ENCODE results near the gene CKB. TPM values are rescaled to one million over a fixed set of nuclear protein-coding genes. Genes with fewer than 3 reads are reported as not detected.

CKB gene
- total and polyA plus RNA-seq, 9 of the 15 experiments (the other 6 are each of a cell fraction or from before 2014, with no cell fraction given): 23.9 to 692 (median 132) TPM

- ATAC-seq (peak; percentile 62), FAIRE-seq (peak; percentile 57), DNase-seq (ENCODE audit: extremely low read depth in 1 of 4, low spot score in 3 of 4) (peak in 2 of 4 experiments; percentile 51 to 57)
- no peaks in the 10 kb centered on the region for H3K27me3 ChIP-seq (ENCODE audit: control insufficient read depth in 2 of 2, insufficient read depth in 2 of 2, low read length in 2 of 2)
- peak overlapping the region; percentile 96 for H3K27ac ChIP-seq (ENCODE audit: extremely low read depth, low read depth, low read length)
- peaks cover 3 to 5% of the 10 kb centered on the region in 2 experiments; a peak in 3 of 5 replicates for H3K4me1 ChIP-seq (replicated peaks in 1 of 2; ENCODE audit: control insufficient read depth in 2 of 2, insufficient read depth in 2 of 2, low read length in 2 of 2)
- ChIA-PET POLR2A (interaction anchor here (0.5 to 1.2 kb wide), 7 partner anchors 12 to 360 kb away, joined by 3 to 4 read pairs (median 3); partner anchors contain the start of gene TRMT61A), CTCF (ENCODE audit: low intra/inter-chr PET ratio) (interaction anchor here (0.7 kb wide), 1 partner anchor 1911 kb away, joined by 3 read pairs; no protein-coding TSS in a partner anchor)
- peaks cover 20% of the 10 kb centered on the region; the same call in 1 of the 2 replicates for H4K20me1 ChIP-seq (replicated peaks; ENCODE audit: control insufficient read depth, insufficient read depth, low read length)
- H3K79me2 ChIP-seq (ENCODE audit: control insufficient read depth, insufficient read depth, low read length): peaks cover 77% of the 10 kb centered on the region
- in situ Hi-C loops (cut with MboI) (no loop called here), intact Hi-C loops (cut with micrococcal nuclease) (loop anchor here (5.0 kb wide), 1 partner anchor 44 kb away; no protein-coding TSS in a partner anchor)
- H3K4me2 ChIP-seq (ENCODE audit: insufficient read depth, low read length): peak overlapping the region; percentile 82
- TF ChIP-seq TEAD1 (CRISPR knock-in tag; IDR thresholded peaks at IDR 0.05) (0 out of 4 replicates have a peak, but pooled peaks of 1 of the 2 experiments have one; percentile 38), SPI1 (IDR thresholded peaks at IDR 0.05; ENCODE audit: borderline replicate concordance, low read depth, low read length) (peak; percentile 36; the same call in 1 of the 2 replicates), EGR1 (conservative IDR thresholded peaks at IDR 0.05) (0 out of 2 replicates have a peak, but pooled peaks have one; percentile 17), SIN3A (IDR thresholded peaks at IDR 0.05; ENCODE audit: borderline replicate concordance in 2 of 2, control insufficient read depth in 1 of 2, low read depth in 2 of 2, low read length in 2 of 2) (peak in 1 of 2 experiments; percentile 42; a peak in 1 of 4 replicates), RNF2 (IDR thresholded peaks at IDR 0.05) (no peak), RFX1 (IDR thresholded peaks at IDR 0.05) (peak; percentile 74), ZNF668 (CRISPR knock-in tag; IDR thresholded peaks at IDR 0.05) (no peak), ATF3 (IDR thresholded peaks at IDR 0.05) (peak; percentile 35), ATF3 (CRISPR knock-in tag; conservative IDR thresholded peaks at IDR 0.05) (no peak), NFE2 (IDR thresholded peaks at IDR 0.05; ENCODE audit: low read depth) (no peak), SMAD1 (IDR thresholded peaks at IDR 0.05; ENCODE audit: low read depth, low read length, partially characterized antibody) (no peak), CREM (IDR thresholded peaks at IDR 0.05; ENCODE audit: low read depth) (peak; percentile 39), HBP1 (CRISPR knock-in tag; IDR thresholded peaks at IDR 0.05) (no peak)
- H3K9me3 ChIP-seq (replicated peaks; ENCODE audit: control insufficient read depth, insufficient read depth, low read depth, low read length): no peaks in the 10 kb centered on the region
- peak overlapping the region; percentile 88; the same call in 1 of the 2 replicates for H2AFZ ChIP-seq (ENCODE audit: low read depth, low read length)
- no TSS peak for BruUV-seq (replicated peaks)
- no peaks in the 10 kb centered on the region for H3K9me1 ChIP-seq (ENCODE audit: control insufficient read depth, insufficient read depth, low read length)
- WGBS (ENCODE audit: insufficient coverage, low coverage, missing lambda C conversion rate): 2% methylated on average over 32 of the region's 36 CpGs
- H3K4me3 ChIP-seq: peak overlapping the region; percentile 93
- peaks cover 41% of the 10 kb centered on the region for H3K36me3 ChIP-seq (ENCODE audit: control insufficient read depth, insufficient read depth, low read length)
- H3K9ac ChIP-seq (ENCODE audit: insufficient read depth in 1 of 2, low read depth in 2 of 2, low read length in 2 of 2): peak overlapping the region; percentile 84 to 96
Observed at GRCh38 chr14:103561381-103562178, 39.0 kb upstream of the CKB start.
